ENCODE data around the gene SOAT1.
"Not testable (repeated sequence)": the region's sequence is repeated elsewhere in the genome, so short reads cannot be mapped to it uniquely, and the experiment has no call there.

Gene SOAT1

GRCh38 chr1:179293340-179294327 is at the start of gene SOAT1:
Gene SOAT1, plus strand, starts transcription at chr1:179293797. Its CDS starts 8,888 bp downstream, at chr1:179302685.
- peak; percentile 60 to 64 for DNase-seq

DNA sequence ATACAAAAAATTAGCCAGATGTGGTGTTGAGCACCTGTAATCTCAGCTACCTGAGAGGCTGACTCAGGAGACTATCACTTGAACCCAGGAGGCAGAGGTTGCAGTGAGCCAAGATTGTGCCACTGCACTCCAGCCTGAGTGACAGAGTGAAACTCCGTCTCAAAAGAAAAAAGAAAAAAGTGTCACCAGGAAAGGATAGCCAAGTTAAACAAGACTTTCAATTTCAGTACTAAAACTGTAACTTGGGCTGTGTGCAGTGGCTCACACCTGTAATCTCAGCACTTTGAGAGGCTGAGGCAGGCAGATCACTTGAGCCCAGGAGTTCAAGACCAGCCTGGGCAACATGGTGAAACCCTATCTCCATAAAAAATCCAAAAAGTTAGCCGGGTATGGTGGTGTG is 48.2 kb upstream of the SOAT1 start:
- not testable (repeated sequence) for DNase-seq

GRCh38 chr1:179247923-179248322 is 45.7 kb upstream of the SOAT1 start:
- DNase-seq, result no peak

DNA sequence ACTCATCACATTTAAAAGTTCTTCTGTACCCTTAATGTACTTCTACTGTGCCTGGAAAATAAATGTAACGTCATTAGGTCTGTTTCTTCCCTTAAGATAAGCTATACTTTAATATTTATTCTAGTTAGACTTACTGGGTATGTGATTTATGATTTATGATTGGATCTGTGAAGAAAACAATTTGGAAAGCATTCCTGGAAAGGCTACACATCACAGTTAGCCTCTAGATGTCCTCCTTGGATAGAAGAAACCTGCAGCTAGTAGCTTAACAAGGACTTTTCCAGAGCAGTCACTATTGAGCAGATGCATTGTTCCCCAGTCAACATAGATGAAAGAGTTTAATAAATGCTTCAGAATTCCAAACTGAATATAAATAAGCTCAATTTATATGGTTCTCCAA is 41.9 kb upstream of the SOAT1 start:
- DNase-seq, result no peak

GRCh38 chr1:179252606-179253005 is 41.0 kb upstream of the SOAT1 start:
- DNase-seq, result no peak

GRCh38 chr1:179253286-179253972 is 40.2 kb upstream of the SOAT1 start:
- no peak for DNase-seq

DNA sequence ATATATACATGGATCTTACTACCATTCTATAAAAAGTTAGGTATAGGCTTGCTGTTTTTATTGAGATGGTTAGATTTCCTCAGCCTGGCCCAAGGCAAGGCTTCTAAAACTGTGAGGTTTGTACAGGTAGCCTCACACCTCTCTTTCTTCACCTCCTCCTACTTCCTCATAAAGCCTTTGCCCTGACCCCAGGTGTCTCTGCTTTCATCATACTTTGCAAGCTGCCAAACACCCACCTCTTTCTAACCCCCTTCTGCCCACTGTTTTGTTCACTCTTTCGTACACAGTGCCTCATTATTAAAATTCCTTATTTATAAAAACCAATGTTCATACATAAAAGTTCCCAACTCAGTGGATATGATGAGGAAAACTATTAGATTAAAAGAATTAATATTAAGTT is 31.4 kb upstream of the SOAT1 start:
- DNase-seq, result no peak

GRCh38 chr1:179263121-179263520 is 30.5 kb upstream of the SOAT1 start:
- DNase-seq, result no peak

DNA sequence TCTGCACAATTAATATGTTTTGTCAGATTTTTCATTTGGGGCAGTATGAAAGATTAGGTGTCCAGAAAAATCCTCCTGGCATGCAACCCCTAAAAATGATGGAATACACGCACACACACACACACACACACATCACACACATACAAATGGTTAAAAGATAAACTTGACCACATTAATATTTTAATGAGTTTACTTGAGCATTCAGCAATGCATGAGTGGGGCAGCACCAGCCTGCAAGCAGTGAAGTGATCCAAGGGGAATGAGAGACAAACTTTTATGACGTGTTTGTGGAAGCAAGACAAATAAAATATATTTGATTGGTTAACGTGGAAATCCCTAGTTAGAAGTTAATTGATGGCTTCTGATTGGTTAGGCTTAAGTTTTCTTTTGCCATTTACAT is 29.1 kb upstream of the SOAT1 start:
- DNase-seq, result no peak

DNA sequence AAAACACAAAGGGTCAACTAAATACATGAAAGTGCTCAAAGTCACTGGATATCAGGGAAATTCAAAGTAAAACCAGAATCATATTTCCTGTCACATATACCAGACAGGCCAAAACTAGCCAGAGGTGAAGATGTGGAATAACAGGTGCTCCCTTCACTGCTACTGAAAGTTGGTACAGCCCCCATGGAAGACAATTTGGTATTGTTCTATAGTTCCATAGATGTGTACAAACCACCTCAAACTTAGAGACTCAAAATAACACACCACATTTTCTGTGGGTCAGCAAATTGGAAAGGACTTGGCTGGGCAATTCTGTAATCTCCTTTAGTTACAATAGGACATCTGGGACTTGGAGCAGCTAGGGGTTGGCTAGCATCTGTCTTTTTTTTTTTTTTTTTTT is 24.5 kb upstream of the SOAT1 start:
- no peak for DNase-seq

DNA sequence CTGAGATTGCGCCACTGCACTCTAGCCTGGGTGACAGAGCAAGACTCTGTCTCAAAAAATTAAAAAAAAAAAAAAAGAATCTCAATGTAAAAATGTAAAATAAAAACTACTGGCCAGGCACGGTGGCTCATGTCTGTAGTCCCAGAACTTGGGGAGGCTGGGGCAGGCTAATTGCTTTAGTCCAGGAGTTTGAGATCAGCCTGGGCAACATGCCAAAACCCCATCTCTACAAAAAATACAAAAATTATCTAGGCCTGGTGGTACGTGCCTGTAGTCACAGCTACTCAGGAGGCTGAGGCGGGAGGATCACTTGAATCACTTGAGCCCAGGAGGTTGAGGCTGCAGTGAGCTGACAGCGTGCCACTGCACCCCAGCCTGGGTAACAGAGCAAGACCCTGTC is 19.2 kb upstream of the SOAT1 start:
- not testable (repeated sequence) for DNase-seq

DNA sequence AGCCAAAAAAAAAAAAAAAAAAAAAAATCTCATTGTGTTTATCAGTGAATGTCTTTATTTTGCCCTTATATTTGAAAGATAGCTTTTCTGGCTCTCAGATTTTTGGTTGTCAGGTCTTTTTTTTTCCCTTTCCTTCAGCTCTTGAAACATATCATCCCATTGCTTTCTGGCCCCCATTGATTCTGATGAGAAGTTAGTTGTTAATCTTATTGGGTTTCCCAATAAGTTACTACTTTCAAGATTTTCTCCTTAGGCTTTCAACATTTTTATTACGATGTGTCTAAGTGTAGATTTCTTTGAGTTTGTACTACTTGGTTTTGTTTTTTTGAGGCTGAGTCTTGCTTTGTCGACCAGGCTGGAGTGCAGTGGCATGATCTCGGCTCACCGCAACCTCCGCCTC is 14.7 kb upstream of the SOAT1 start:
- DNase-seq, result no peak

- no peak for DNase-seq
These were observed 9.6 kb upstream of the SOAT1 start for GRCh38 chr1:179283992-179284391.

DNA sequence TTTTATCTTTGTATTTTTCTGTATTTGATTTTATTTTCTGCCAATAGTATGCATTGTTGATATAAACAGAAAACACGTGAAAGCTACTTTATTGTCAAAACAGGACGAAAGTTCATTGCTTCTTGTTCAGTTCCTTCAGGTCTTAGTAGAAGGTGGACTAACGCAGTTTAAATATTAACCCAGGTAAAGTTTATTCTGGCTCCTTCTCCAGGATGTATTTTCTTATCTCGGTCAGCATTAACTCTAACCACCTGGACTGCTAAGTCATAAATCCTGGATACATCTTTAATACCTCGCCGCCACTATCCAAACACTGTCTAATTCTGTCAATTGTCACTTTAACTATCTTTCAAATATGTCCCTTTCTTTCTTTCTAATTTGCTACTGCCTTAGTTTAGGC is 5.7 kb upstream of the SOAT1 start:
- no peak for DNase-seq

DNA sequence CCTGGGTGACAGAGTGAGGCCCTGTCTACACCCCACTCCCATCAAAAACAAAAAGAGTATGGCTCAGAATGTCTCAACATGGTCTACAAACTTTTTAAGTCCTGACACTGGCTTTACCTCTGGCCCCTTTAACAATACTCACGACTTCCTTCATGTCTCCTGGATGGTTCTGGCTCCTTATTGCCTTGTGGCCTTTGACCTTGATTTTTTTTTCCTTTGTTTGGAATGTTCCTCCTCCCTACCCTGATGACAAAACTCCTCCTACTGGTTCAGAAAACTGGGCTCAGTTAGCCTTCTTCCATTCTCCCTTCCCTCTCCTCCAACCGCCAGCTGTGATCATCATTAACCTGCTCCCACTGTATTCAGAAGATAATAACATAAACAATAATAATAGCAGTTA is 4.6 kb upstream of the SOAT1 start:
- no peak for DNase-seq

GRCh38 chr1:179295164-179295755 is 1.7 kb downstream of the SOAT1 start:
- no peak for DNase-seq

DNA sequence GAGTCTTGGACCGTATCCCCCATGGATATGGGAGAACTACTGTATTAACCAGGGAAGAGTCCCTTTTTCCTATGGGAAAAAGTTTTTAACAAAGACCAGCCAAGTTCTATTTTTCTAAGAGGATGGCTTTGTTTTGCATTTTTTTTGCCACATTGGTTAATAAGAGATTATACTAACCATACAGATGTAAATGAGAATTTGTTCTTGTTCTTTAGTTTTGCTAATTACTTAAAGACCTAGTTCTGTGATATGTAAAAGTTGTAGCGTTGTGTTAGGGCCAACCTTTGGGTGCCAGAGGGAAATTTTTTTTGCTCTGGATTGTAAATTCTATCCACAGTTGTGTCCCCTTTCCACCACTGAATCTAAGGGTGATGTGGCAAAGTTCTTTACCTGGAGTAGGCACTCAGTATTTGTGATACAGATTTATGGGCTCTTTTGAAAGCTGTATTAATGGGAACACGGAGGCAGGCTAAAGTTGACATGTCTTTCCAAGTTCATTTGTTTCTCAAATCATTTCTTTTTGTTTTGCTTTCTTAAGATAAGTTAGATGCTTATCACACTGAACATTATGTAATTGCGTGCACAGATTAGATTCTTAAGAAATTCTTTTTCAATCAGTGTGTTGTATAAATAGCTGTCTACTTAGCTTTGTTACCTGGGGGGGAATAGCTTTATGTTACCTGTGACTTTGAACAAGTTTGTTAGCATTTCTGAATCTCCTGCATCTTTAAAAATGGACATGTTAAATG is 2.9 kb downstream of the SOAT1 start:
- DNase-seq, result no peak

DNA sequence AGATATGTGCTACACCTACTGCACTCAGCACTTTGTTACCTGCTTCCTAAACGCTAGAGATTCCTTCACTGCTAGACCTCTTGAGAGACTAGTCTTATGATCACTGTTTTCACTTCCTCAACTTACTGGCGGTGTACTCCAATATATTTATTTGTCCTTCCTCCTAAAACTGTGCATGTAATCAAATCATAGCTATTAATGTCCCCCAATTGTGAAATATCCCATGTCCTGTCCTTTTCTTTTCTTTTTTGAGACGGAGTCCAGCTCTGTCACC is 3.4 kb downstream of the SOAT1 start:
- DNase-seq, result no peak

DNA sequence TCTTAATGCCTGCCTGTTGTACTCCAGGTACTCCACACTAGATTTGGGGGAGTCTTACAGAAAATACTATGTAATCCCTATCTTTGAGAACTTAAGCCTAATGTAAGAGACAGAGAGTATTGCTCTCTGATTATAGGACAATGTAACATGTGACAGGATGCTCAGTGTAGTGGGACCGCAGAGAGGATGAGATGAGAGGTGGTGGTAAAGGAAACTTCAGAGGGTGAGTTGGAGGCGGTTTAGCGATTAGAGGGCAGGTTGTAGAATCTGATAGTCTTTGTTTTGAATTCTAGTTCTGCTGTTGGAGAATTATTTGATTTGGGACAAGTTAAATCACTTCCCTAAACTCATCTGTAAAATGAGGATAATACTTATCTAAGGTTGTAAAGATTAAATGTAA is 5.4 kb downstream of the SOAT1 start:
- DNase-seq, result no peak

DNA sequence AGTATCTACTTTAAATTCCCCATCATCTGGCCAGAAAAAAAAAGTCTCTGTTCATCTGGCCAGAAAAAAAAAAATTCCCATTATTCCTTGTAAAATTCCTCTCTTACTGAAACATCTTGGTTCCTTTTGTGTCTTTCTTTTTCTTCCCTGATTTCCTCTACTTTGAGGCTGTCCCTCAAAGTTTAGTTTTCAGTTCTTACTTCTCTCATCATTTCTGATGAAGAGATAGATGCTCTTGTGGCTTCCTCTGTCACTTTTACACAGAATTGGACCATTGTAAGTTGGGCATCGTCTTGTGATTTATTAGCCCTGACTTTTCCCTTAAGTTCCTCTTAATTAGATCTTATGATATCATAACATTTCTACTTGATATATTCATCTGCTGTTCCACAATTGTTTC is 6.5 kb downstream of the SOAT1 start:
- no peak for DNase-seq

- DNase-seq, result no peak
These were observed 8.5 kb downstream of the SOAT1 start for GRCh38 chr1:179302070-179302469.

- no peak for DNase-seq
These were observed 9.7 kb downstream of the SOAT1 start for GRCh38 chr1:179303200-179303785.

DNA sequence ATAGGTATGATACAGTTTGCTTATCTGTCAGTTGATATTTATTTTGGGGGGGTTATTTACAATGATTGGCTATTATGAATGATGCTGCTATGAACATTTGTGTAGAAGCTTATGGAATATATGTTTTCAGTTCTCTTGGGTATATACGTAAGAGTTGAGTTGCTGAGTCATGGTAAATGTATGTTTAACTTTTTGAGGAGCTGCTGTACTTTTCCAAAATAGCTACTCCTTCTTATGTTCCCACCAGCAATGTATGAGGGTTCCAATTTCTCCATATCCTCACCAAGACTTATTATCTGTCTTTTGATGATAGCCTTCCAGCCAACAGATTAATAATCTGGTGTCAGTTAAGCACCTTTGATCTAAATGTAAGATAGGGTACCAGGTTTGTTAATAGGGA is 11.9 kb downstream of the SOAT1 start:
- DNase-seq, result no peak
